K562 (cell line): ENCODE results near the gene CLCN5. TPM values are rescaled to one million over a fixed set of nuclear protein-coding genes. Genes with fewer than 3 reads are reported as not detected.

Experiments
- ATAC-seq: fragments of 200-7000 bp; cut with Tn5 transposase; 3 replicates; pipeline ENCODE4 v1.9.1; 2020; ENCODE audit warnings: moderate library complexity
- BruUV-seq: library from RNA; stranded (reverse); fragments of 400-500 nt; replicated peaks from 2 replicates; lab custom pipeline; 2021; lab: Mats Ljungman, UMichigan
- CTCF ChIA-PET: fragments of 300-600 bp; formaldehyde crosslinking; extraction: SDS; loops from one replicate; lab custom pipeline; 2021; ENCODE audit warnings: low intra/inter-chr PET ratio; lab: Yijun Ruan, JAX
- POLR2A ChIA-PET: fragments of 300-600, 350-650 bp; sonication (Branson Sonifier 250); formaldehyde crosslinking; extraction: SDS; loops from one replicate; lab custom pipeline; 2021; ENCODE audit warnings: antibody characterized with exemption, inconsistent platforms; lab: Yijun Ruan, JAX
- DNase-seq, 4 experiments: peaks; one replicate each; pipeline versions ENCODE4 v3.0.0 to v3.0.0-alpha.2; 2011 to 2018; ENCODE audit warnings: low spot score in 3 of 4, mixed read lengths in 3 of 4; ENCODE audit errors: extremely low read depth in 1 of 4
- FAIRE-seq: peaks from 2 replicates; lab custom pipeline; 2011; peaks lifted over from hg19 to GRCh38; lab: Jason Lieb, UNC
- H2AFZ ChIP-seq: 2 replicates; pipeline ENCODE4 v1.6.0; 2011; ENCODE audit warnings: low read depth, low read length, control low read depth, inconsistent platforms
- H3K27ac ChIP-seq: fragments of 200-600 bp; 3 replicates; pipeline ENCODE4 v1.8.0; 2011; ENCODE audit warnings: low read depth, mild to moderate bottlenecking, control low read depth, inconsistent platforms, low read length, moderate library complexity, mixed read lengths; ENCODE audit errors: extremely low read depth
- H3K27me3 ChIP-seq, 2 experiments: fragments of 300-600 bp in 1 of 2; 2 replicates in 1 of 2; 3 replicates in 1 of 2; pipeline versions ENCODE4 v1.6.0 to v1.8.0; 2011; ENCODE audit warnings: inconsistent platforms in 2 of 2, low read length in 2 of 2, mild to moderate bottlenecking in 1 of 2, mixed read lengths in 1 of 2, moderate library complexity in 1 of 2; ENCODE audit not compliant: control insufficient read depth in 2 of 2, insufficient read depth in 2 of 2
- H3K36me3 ChIP-seq: fragments of 300-600 bp; 3 replicates; pipeline ENCODE4 v1.8.0; 2011; ENCODE audit warnings: mild to moderate bottlenecking, low read length, inconsistent platforms; ENCODE audit not compliant: control insufficient read depth, insufficient read depth
- H3K4me1 ChIP-seq, 2 experiments: fragments of 200-600 bp in 1 of 2; replicated peaks in 1 of 2; 2 replicates in 1 of 2; 3 replicates in 1 of 2; pipeline versions ENCODE4 v1.5.1 to v1.8.0; 2011; ENCODE audit warnings: inconsistent platforms in 2 of 2, low read length in 2 of 2, mild to moderate bottlenecking in 1 of 2, mixed read lengths in 1 of 2, moderate library complexity in 1 of 2; ENCODE audit not compliant: control insufficient read depth in 2 of 2, insufficient read depth in 2 of 2
- H3K4me2 ChIP-seq: 2 replicates; pipeline ENCODE4 v1.6.1; 2011; ENCODE audit warnings: low read length, control low read depth, inconsistent platforms, mixed read lengths; ENCODE audit not compliant: insufficient read depth
- H3K4me3 ChIP-seq: fragments of 200-600 bp; sonication (generic), shearing (Covaris generic); 2 replicates; pipeline ENCODE4 v1.5.1; 2016; ENCODE audit warnings: control low read depth, inconsistent platforms
- H3K79me2 ChIP-seq: fragments of 200-600 bp; 3 replicates; pipeline ENCODE4 v1.8.0; 2011; ENCODE audit warnings: low read length, inconsistent platforms; ENCODE audit not compliant: control insufficient read depth, insufficient read depth
- H3K9ac ChIP-seq, 2 experiments: 2 replicates each; pipeline versions ENCODE4 v1.6.0 to v1.6.1; 2011; ENCODE audit warnings: low read depth in 2 of 2, low read length in 2 of 2, control low read depth in 1 of 2, inconsistent platforms in 1 of 2, mild to moderate bottlenecking in 1 of 2, mixed read lengths in 1 of 2; ENCODE audit not compliant: insufficient read depth in 1 of 2
- H3K9me1 ChIP-seq: one replicate; pipeline ENCODE4 v1.6.0; 2011; ENCODE audit warnings: inconsistent platforms, mild to moderate bottlenecking, low read length, moderate library complexity; ENCODE audit not compliant: control insufficient read depth, insufficient read depth
- H3K9me3 ChIP-seq: replicated peaks from 2 replicates; pipeline ENCODE4 v1.5.1; 2011; ENCODE audit warnings: low read depth, low read length, inconsistent platforms; ENCODE audit not compliant: control insufficient read depth, insufficient read depth
- H4K20me1 ChIP-seq: replicated peaks from 2 replicates; pipeline ENCODE4 v1.6.1; 2011; ENCODE audit warnings: low read length, inconsistent platforms, mixed read lengths; ENCODE audit not compliant: control insufficient read depth, insufficient read depth
- CBFA2T2 ChIP-seq: fragments of 450-650 bp; conservative IDR thresholded peaks from 2 replicates; pipeline ENCODE4 v1.6.1; 2017; ENCODE audit warnings: mild to moderate bottlenecking
- EP300 ChIP-seq: IDR thresholded peaks from 2 replicates; pipeline ENCODE4 v1.6.1; 2012; ENCODE audit warnings: low read length, improper control_type of control experiment
- ESRRB ChIP-seq: fragments of 250-450 bp; sonication (Bioruptor Pico); IDR thresholded peaks from 2 replicates; pipeline ENCODE4 v1.5.0; 2020; ENCODE audit warnings: mild to moderate bottlenecking, moderate library complexity, borderline replicate concordance
- HDAC2 ChIP-seq: fragments of 450-650 bp; IDR thresholded peaks from 2 replicates; pipeline ENCODE4 v1.6.1; 2016; ENCODE audit warnings: mild to moderate bottlenecking
- RAD51 ChIP-seq: fragments of 450-650 bp; IDR thresholded peaks from 2 replicates; pipeline ENCODE4 v1.7.1; 2016; ENCODE audit warnings: low read depth, mild to moderate bottlenecking, borderline replicate concordance
- SRSF7 ChIP-seq: fragments of 200-400 bp; formaldehyde crosslinking; optimal IDR thresholded peaks from 2 replicates; pipeline ENCODE3; 2017; ENCODE audit warnings: mild to moderate bottlenecking, low read depth, low read length
- STAT5B ChIP-seq: fragments of 250-450 bp; sonication (Bioruptor Pico); IDR thresholded peaks from 2 replicates; pipeline ENCODE4 v1.8.0; 2021; ENCODE audit warnings: mild to moderate bottlenecking, inconsistent platforms
- TARDBP ChIP-seq: fragments of 450-650 bp; IDR thresholded peaks from 2 replicates; pipeline ENCODE4 v1.6.1; 2016
- ZNF124 ChIP-seq: sonication (generic); formaldehyde crosslinking; IDR thresholded peaks from 2 replicates; pipeline ENCODE4 v1.8.1; 2022; ENCODE audit warnings: missing genetic modification reagents
- ZNF699 ChIP-seq: fragments of 250-450 bp; sonication (Bioruptor Pico); IDR thresholded peaks from 2 replicates; pipeline ENCODE4 v1.8.0; 2021; ENCODE audit warnings: mild to moderate bottlenecking, moderate library complexity; ENCODE audit not compliant: insufficient replicate concordance
- WGBS: fragments of 100-300 bp; shearing (Covaris generic); methylation state at CpG from one replicate; pipeline ENCODE4 v1.1.6; 2016; ENCODE audit warnings: low coverage, mixed read lengths; ENCODE audit not compliant: insufficient coverage; ENCODE audit errors: missing lambda C conversion rate; 5-methylcytosine and 5-hydroxymethylcytosine counted together
- in situ Hi-C: fragments of 300-500 bp; cut with MboI; formaldehyde crosslinking; loops from 4 replicates; pipeline ENCODE4 v1.15.0; 2018; ENCODE audit warnings: inconsistent platforms, mixed read lengths
- intact Hi-C: fragments of 100-400 bp; cut with micrococcal nuclease; formaldehyde crosslinking; loops from 2 replicates; pipeline ENCODE4 v1.14.2; 2022
- polyA plus RNA-seq, 8 experiments: library from polyadenylated mRNA; depleted of rRNA in 4 of 8; stranded (reverse) in 5 of 8; unstranded in 3 of 8; fragments of >200 nt; fragmentation: Nextera tagmentation in 2 of 8; fragmentation: Illumina TruSeq in 1 of 8; extraction: Ambion mirVana in 2 of 8; extraction: Trizol in 1 of 8; gene quantifications; 2 replicates each; pipeline versions ENCODE4 v1.2.1 to v1.2.3, GENCODE V29; 2011 to 2014; ENCODE audit warnings: inconsistent platforms in 1 of 8, missing spikeins in 1 of 8
- total RNA-seq, 7 experiments: library from RNA; depleted of rRNA in 6 of 7; stranded (reverse); fragments of >200 nt in 6 of 7; fragmentation: Illumina TruSeq in 2 of 7; extraction: Trizol in 2 of 7; gene quantifications; 2 replicates each; pipeline versions ENCODE4 v1.2.1 to v1.2.3, GENCODE V29; 2011 to 2021; ENCODE audit warnings: low replicate concordance in 1 of 7
- TF ChIP-seq, protein P1 (sequence below): fragments of 250-450 bp; sonication (Bioruptor Pico); IDR thresholded peaks from 2 replicates; pipeline ENCODE4 v1.5.0; 2020; ENCODE audit warnings: mild to moderate bottlenecking
- TF ChIP-seq, protein P2 (sequence below): fragments of 250-450 bp; sonication (Bioruptor Pico); IDR thresholded peaks from 2 replicates; pipeline ENCODE4 v1.8.0; 2022; ENCODE audit warnings: moderate library complexity, mild to moderate bottlenecking, inconsistent platforms
- TF ChIP-seq, protein P3 (sequence below): sonication (generic); formaldehyde crosslinking; IDR thresholded peaks from 2 replicates; pipeline ENCODE4 v1.8.0; 2022; ENCODE audit warnings: missing genetic modification reagents, mild to moderate bottlenecking, borderline replicate concordance
- TF ChIP-seq, protein P4 (sequence below): fragments of 250-450 bp; sonication (Bioruptor Pico); IDR thresholded peaks from 2 replicates; pipeline ENCODE4 v1.5.0; 2021
- TF ChIP-seq, protein P5 (sequence below): fragments of 450-650 bp; IDR thresholded peaks from 2 replicates; pipeline ENCODE4 v1.6.1; 2018; ENCODE audit not compliant: partially characterized antibody

CLCN5 gene
- total and polyA plus RNA-seq, 9 of the 15 experiments (the other 6 are each of a cell fraction or from before 2014, with no cell fraction given) = 0.94 to 11.8 (median 7.1) TPM

DNA sequence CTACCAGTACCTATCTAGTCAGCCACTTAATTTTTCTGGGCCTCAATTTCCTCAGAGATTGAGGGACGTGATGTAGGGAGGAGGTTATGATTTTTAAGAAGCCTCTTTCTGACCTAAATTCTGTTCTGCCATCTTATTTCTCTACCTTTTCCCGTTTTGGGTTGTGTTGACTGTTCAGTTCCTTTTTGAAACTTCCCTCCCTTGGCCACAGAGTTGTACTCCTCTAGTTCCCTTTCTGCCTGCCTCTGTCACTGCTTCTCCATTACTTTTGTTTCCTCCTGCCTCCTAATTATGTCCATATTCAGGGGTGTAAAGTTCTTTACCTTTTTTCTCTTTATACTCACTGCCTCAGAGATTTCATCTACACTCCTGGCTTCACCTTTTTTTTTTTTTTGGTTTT lies 25.4 kb downstream of the CLCN5 start (continued):
- TF ChIP-seq, protein P1, sequence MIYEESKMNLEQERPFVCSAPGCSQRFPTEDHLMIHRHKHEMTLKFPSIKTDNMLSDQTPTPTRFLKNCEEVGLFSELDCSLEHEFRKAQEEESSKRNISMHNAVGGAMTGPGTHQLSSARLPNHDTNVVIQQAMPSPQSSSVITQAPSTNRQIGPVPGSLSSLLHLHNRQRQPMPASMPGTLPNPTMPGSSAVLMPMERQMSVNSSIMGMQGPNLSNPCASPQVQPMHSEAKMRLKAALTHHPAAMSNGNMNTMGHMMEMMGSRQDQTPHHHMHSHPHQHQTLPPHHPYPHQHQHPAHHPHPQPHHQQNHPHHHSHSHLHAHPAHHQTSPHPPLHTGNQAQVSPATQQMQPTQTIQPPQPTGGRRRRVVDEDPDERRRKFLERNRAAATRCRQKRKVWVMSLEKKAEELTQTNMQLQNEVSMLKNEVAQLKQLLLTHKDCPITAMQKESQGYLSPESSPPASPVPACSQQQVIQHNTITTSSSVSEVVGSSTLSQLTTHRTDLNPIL (CRISPR knock-in tag) = no peak
- TF ChIP-seq, protein P2, sequence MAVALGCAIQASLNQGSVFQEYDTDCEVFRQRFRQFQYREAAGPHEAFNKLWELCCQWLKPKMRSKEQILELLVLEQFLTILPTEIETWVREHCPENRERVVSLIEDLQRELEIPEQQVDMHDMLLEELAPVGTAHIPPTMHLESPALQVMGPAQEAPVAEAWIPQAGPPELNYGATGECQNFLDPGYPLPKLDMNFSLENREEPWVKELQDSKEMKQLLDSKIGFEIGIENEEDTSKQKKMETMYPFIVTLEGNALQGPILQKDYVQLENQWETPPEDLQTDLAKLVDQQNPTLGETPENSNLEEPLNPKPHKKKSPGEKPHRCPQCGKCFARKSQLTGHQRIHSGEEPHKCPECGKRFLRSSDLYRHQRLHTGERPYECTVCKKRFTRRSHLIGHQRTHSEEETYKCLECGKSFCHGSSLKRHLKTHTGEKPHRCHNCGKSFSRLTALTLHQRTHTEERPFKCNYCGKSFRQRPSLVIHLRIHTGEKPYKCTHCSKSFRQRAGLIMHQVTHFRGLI (CRISPR knock-in tag) = no peak
- no peak for TF ChIP-seq EP300
- no peak for TF ChIP-seq STAT5B (CRISPR knock-in tag)
- no peak for TF ChIP-seq SRSF7

DNA sequence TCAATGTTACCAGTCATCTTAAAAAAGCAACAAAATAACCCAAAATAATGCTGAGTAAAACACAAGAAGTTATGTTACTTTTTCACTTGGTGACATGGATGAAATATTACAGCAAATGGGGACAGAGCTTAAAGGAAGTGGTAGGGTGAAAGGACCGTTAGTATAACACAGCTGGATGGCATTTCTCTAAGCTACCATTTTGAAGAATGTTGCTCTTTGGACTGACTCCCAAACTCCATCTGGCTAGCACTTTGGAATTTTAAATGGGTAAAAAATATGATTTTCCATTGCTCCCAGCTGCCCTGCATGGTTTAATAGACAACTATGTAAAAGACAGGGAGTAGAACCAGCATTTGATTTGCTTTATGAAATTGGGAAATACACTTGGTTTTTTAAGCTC lies 27.6 kb downstream of the CLCN5 start:
- intact Hi-C loops = no loop called here
- Histone ChIP-seq H2AFZ (no peak overlapping the region), H3K27ac (no peak overlapping the region), H3K9me1 (no peaks in the 10 kb centered on the region), H3K9ac (no peak overlapping the region), H3K4me1 (no peaks in the 10 kb centered on the region), H4K20me1 (no peaks in the 10 kb centered on the region), H3K79me2 (no peaks in the 10 kb centered on the region), H3K4me2 (no peak overlapping the region), H3K27me3 (no peaks in the 10 kb centered on the region), H3K4me3 (no peak overlapping the region), H3K9me3 (no peaks in the 10 kb centered on the region), H3K36me3 (no peaks in the 10 kb centered on the region)
- no peak for FAIRE-seq
- WGBS = 15% methylated on average over 1 of the region's 1 CpG
- no peak for DNase-seq
- CTCF ChIA-PET = no interaction called here
- POLR2A ChIA-PET = interaction anchor here (0.8 kb wide), 1 partner anchor 262 kb away, joined by 3 read pairs; no protein-coding TSS in a partner anchor
- no peak for ATAC-seq
- no TSS peak for BruUV-seq
- in situ Hi-C loops = no loop called here
- TF ChIP-seq ZNF124 (CRISPR knock-in tag) = no peak
- TF ChIP-seq, protein P3, sequence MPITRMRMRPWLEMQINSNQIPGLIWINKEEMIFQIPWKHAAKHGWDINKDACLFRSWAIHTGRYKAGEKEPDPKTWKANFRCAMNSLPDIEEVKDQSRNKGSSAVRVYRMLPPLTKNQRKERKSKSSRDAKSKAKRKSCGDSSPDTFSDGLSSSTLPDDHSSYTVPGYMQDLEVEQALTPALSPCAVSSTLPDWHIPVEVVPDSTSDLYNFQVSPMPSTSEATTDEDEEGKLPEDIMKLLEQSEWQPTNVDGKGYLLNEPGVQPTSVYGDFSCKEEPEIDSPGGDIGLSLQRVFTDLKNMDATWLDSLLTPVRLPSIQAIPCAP (CRISPR knock-in tag) = no peak
- TF ChIP-seq ZNF699 = no peak
- no peak for TF ChIP-seq RAD51
- TF ChIP-seq CBFA2T2 = no peak
- no peak for TF ChIP-seq ESRRB
- TF ChIP-seq TARDBP = no peak
- TF ChIP-seq, protein P4, sequence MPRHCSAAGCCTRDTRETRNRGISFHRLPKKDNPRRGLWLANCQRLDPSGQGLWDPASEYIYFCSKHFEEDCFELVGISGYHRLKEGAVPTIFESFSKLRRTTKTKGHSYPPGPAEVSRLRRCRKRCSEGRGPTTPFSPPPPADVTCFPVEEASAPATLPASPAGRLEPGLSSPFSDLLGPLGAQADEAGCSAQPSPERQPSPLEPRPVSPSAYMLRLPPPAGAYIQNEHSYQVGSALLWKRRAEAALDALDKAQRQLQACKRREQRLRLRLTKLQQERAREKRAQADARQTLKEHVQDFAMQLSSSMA (CRISPR knock-in tag) = no peak
- TF ChIP-seq, protein P5, sequence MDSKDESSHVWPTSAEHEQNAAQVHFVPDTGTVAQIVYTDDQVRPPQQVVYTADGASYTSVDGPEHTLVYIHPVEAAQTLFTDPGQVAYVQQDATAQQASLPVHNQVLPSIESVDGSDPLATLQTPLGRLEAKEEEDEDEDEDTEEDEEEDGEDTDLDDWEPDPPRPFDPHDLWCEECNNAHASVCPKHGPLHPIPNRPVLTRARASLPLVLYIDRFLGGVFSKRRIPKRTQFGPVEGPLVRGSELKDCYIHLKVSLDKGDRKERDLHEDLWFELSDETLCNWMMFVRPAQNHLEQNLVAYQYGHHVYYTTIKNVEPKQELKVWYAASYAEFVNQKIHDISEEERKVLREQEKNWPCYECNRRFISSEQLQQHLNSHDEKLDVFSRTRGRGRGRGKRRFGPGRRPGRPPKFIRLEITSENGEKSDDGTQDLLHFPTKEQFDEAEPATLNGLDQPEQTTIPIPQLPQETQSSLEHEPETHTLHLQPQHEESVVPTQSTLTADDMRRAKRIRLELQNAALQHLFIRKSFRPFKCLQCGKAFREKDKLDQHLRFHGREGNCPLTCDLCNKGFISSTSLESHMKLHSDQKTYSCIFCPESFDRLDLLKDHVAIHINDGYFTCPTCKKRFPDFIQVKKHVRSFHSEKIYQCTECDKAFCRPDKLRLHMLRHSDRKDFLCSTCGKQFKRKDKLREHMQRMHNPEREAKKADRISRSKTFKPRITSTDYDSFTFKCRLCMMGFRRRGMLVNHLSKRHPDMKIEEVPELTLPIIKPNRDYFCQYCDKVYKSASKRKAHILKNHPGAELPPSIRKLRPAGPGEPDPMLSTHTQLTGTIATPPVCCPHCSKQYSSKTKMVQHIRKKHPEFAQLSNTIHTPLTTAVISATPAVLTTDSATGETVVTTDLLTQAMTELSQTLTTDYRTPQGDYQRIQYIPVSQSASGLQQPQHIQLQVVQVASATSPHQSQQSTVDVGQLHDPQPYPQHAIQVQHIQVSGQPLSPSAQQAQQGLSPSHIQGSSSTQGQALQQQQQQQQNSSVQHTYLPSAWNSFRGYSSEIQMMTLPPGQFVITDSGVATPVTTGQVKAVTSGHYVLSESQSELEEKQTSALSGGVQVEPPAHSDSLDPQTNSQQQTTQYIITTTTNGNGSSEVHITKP = no peak
- TF ChIP-seq HDAC2 = no peak
